GM23338 (cell line): ENCODE measurements around the gene ZNF507. TPM values are rescaled to one million over a fixed set of nuclear protein-coding genes. Genes with fewer than 3 reads are reported as not detected.

Experiments used
- ATAC-seq: fragments of 200-7000 bp; cut with Tn5 transposase; 3 replicates; pipeline ENCODE4 v1.9.1; 2020
- DNase-seq: peaks from one replicate; pipeline ENCODE4 v3.0.0-alpha.2; 2015; ENCODE audit warnings: low spot score
- H2AFZ ChIP-seq: fragments of 200-600 bp; sonication (generic); 2 replicates; pipeline ENCODE4 v1.8.0; 2016; ENCODE audit warnings: antibody characterized with exemption, mild to moderate bottlenecking, moderate library complexity
- H3F3A ChIP-seq: fragments of 200-600 bp; sonication (generic); replicated peaks from 2 replicates; pipeline ENCODE4 v1.8.0; 2017; ENCODE audit warnings: antibody characterized with exemption, mixed run types, low read depth
- H3K27ac ChIP-seq: fragments of 200-600 bp; sonication (generic); 2 replicates; pipeline ENCODE4 v1.6.1; 2016; ENCODE audit warnings: low read depth
- H3K27me3 ChIP-seq: fragments of 200-600 bp; sonication (generic); 2 replicates; pipeline ENCODE4 v1.8.0; 2016; ENCODE audit warnings: mild to moderate bottlenecking, mixed run types, moderate library complexity; ENCODE audit not compliant: insufficient read depth
- H3K36me3 ChIP-seq: fragments of 200-600 bp; sonication (generic); 2 replicates; pipeline ENCODE4 v1.8.0; 2016; ENCODE audit warnings: mild to moderate bottlenecking; ENCODE audit not compliant: insufficient read depth
- H3K4me1 ChIP-seq: fragments of 200-600 bp; sonication (generic); 2 replicates; pipeline ENCODE4 v1.8.0; 2016; ENCODE audit warnings: mild to moderate bottlenecking, moderate library complexity; ENCODE audit not compliant: insufficient read depth
- H3K4me2 ChIP-seq: fragments of 200-600 bp; sonication (generic); 2 replicates; pipeline ENCODE4 v1.7.1; 2017; ENCODE audit warnings: mixed run types
- H3K4me3 ChIP-seq: fragments of 200-600 bp; sonication (generic); 2 replicates; pipeline ENCODE4 v1.6.1; 2016; ENCODE audit warnings: mixed run types
- H3K79me2 ChIP-seq: fragments of 200-600 bp; sonication (generic); replicated peaks from 2 replicates; pipeline ENCODE4 v1.8.0; 2017; ENCODE audit warnings: mild to moderate bottlenecking; ENCODE audit not compliant: insufficient read depth
- H3K9me2 ChIP-seq: fragments of 200-600 bp; sonication (generic); 2 replicates; pipeline ENCODE4 v1.8.0; 2017; ENCODE audit not compliant: insufficient read depth
- H4K20me1 ChIP-seq: fragments of 200-600 bp; sonication (generic); replicated peaks from 2 replicates; pipeline ENCODE4 v1.8.0; 2017; ENCODE audit warnings: mild to moderate bottlenecking; ENCODE audit not compliant: insufficient read depth
- H3K27ac Mint-ChIP-seq: 2 replicates; pipeline ENCODE4 v1.8.0; 2020; ENCODE audit warnings: inconsistent platforms, mild to moderate bottlenecking, moderate library complexity, mixed read lengths
- H3K27me3 Mint-ChIP-seq: 3 replicates; pipeline ENCODE4 v1.8.0; 2022; ENCODE audit warnings: low read depth, mild to moderate bottlenecking, moderate library complexity, mixed read lengths, inconsistent platforms; ENCODE audit not compliant: insufficient read depth, poor library complexity
- H3K36me3 Mint-ChIP-seq: 3 replicates; pipeline ENCODE4 v1.8.0; 2021; ENCODE audit warnings: low read depth, mild to moderate bottlenecking, inconsistent platforms, moderate library complexity, mixed read lengths
- H3K4me1 Mint-ChIP-seq: 3 replicates; pipeline ENCODE4 v1.8.0; 2020; ENCODE audit warnings: mild to moderate bottlenecking, inconsistent platforms, mixed read lengths
- H3K4me3 Mint-ChIP-seq: 3 replicates; pipeline ENCODE4 v1.8.0; 2021; ENCODE audit warnings: moderate library complexity, mild to moderate bottlenecking, inconsistent platforms, mixed read lengths
- H3K9me3 Mint-ChIP-seq: 3 replicates; pipeline ENCODE4 v1.8.0; 2020; ENCODE audit warnings: moderate library complexity, mild to moderate bottlenecking, inconsistent platforms, mixed read lengths
- CREB1 ChIP-seq: fragments of 250-450 bp; sonication (Bioruptor Pico); IDR thresholded peaks from 2 replicates; pipeline ENCODE4 v1.5.0; 2020; ENCODE audit warnings: low read depth, mild to moderate bottlenecking, moderate library complexity
- CTCF ChIP-seq, 2 experiments: fragments of 200-600 bp in 1 of 2; sonication (generic) in 1 of 2; conservative IDR thresholded peaks; 2 replicates each; pipeline versions ENCODE4 v1.5.1 to v1.6.1; 2016 to 2017; ENCODE audit warnings: antibody characterized with exemption in 2 of 2, low read depth in 2 of 2, mild to moderate bottlenecking in 2 of 2, moderate library complexity in 1 of 2
- ETS1 ChIP-seq: IDR thresholded peaks from 2 replicates; pipeline ENCODE4 v1.6.1; 2016; ENCODE audit warnings: antibody characterized with exemption
- POLR2AphosphoS5 ChIP-seq: IDR thresholded peaks from 2 replicates; pipeline ENCODE4 v1.6.1; 2016; ENCODE audit warnings: antibody characterized with exemption, low read depth
- REST ChIP-seq: IDR thresholded peaks from one replicate; pipeline ENCODE4 v1.6.1; 2018; ENCODE audit warnings: antibody characterized with exemption; ENCODE audit not compliant: unreplicated experiment
- STAT1 ChIP-seq: IDR thresholded peaks from one replicate; pipeline ENCODE4 v1.6.1; 2016; ENCODE audit warnings: antibody characterized with exemption; ENCODE audit not compliant: unreplicated experiment
- ZNF114 ChIP-seq: fragments of 250-450 bp; sonication (Bioruptor Pico); IDR thresholded peaks from 2 replicates; pipeline ENCODE4 v1.5.0; 2020; ENCODE audit warnings: mild to moderate bottlenecking, moderate library complexity
- ZNF331 ChIP-seq: fragments of 250-450 bp; sonication (Bioruptor Pico); IDR thresholded peaks from 2 replicates; pipeline ENCODE4 v1.5.0; 2020; ENCODE audit warnings: low read depth, mild to moderate bottlenecking, moderate library complexity
- ZNF462 ChIP-seq: fragments of 250-450 bp; sonication (Bioruptor Pico); IDR thresholded peaks from 2 replicates; pipeline ENCODE4 v1.5.0; 2020; ENCODE audit warnings: mild to moderate bottlenecking, moderate library complexity
- polyA plus RNA-seq: library from polyadenylated mRNA; unstranded; fragments of >200 nt; fragmentation: Nextera tagmentation; extraction: Ambion mirVana; gene quantifications from 2 replicates; pipeline ENCODE4 v1.2.1, GENCODE V29; 2016
- total RNA-seq: library from RNA; depleted of rRNA; stranded (reverse); fragments of >200 nt; shearing (Covaris generic); gene quantifications from 2 replicates; pipeline ENCODE4 v1.2.3, GENCODE V29; 2014

The ZNF507 gene
- total and polyA plus RNA-seq, 2 experiments from 2014 or later: 10.4 to 23.4 TPM

- Histone ChIP-seq H3K4me2 (no peak overlapping the region), H3K27me3 (no peaks in the 10 kb centered on the region), H2AFZ (peak overlapping the region; percentile 66), H3K4me3 (no peak overlapping the region), H3K27ac (no peak overlapping the region), H3K9me2 (0 out of 2 replicates have a peak, but pooled peaks cover 2% of the 10 kb centered on the region), H3F3A (no peaks in the 10 kb centered on the region; the same call in 1 of the 2 replicates), H3K79me2 (no peaks in the 10 kb centered on the region), H3K4me1 (peaks cover 11% of the 10 kb centered on the region), H4K20me1 (no peaks in the 10 kb centered on the region), H3K36me3 (no peaks in the 10 kb centered on the region)
- DNase-seq: peak; percentile 74
- H3K4me1 Mint-ChIP-seq: peaks cover 29% of the 10 kb centered on the region
- H3K4me3 Mint-ChIP-seq: no peak overlapping the region
- H3K27ac Mint-ChIP-seq: no peak overlapping the region
- no peaks in the 10 kb centered on the region for H3K9me3 Mint-ChIP-seq
- no peaks in the 10 kb centered on the region for H3K36me3 Mint-ChIP-seq
- H3K27me3 Mint-ChIP-seq: peaks cover 6% of the 10 kb centered on the region
- TF ChIP-seq ZNF331 (CRISPR knock-in tag) (no peak), ZNF462 (CRISPR knock-in tag) (no peak), CTCF (conservative IDR thresholded peaks at IDR 0.05; ENCODE audit: low read depth in 2 of 2) (peak in 1 of 2 experiments; percentile 15; a peak in 1 of 4 replicates), ZNF114 (CRISPR knock-in tag) (no peak), REST (peak; percentile 66), STAT1 (no peak), CREB1 (no peak), POLR2AphosphoS5 (no peak), ETS1 (no peak)
- peak; percentile 79 for ATAC-seq
Measured at GRCh38 chr19:32316034-32316433, 29.4 kb upstream of the ZNF507 start.
